GM19023 (cell line): Measurements from ENCODE around the gene DBNDD2.

Experiments
- ATAC-seq: cut with Tn5 transposase; IDR thresholded peaks from one replicate; pipeline ENCODE4 v1.9.1; 2021; ENCODE audit warnings: mild to moderate bottlenecking, moderate library complexity; ENCODE audit not compliant: unreplicated experiment

DBNDD2 gene

DNA sequence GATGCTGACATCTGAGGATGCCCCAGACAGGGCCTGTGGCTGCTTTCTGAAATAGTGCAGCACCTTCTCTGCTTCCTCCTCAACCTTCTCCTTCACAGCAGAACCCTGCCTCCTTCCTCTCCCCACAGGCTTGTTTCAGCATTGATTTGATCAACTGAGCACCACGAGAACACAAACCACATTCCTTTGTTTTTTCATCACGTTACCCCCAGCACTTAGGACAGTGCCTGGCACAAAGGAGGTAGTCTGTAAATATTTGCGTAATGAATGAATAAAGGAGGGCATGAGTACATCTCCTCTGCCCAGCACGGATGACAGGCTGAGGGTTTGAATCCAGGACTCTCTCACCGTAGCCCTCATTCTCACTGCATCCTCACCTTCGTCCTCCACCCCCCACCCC is 40.2 kb downstream of the DBNDD2 start:
- ATAC-seq: no peak

- ATAC-seq: no peak
Measured at GRCh38 chr20:45449528-45449927, 41.4 kb downstream of the DBNDD2 start.

GRCh38 chr20:45450097-45450818 is 42.2 kb downstream of the DBNDD2 start:
- no peak for ATAC-seq

DNA sequence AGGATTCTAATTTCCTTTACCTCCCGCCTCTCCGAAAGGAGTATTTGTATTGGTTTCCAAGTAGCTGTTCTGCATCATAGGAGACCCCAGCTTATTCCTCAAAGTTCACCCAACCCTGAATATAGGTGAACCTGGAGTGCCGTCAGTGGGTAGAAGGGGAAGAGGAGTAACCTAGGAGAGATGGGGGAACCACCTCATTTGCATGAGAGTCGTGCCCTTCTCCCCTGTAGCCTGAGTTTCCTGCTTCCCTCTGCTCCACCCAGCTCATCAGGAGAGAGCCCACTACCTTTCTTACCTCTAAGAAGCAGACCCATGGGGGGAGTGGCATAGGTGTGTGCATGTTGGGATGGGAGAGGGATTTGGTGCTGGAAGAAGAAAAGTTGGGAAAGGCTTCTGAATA is 44.1 kb downstream of the DBNDD2 start:
- ATAC-seq: no peak

DNA sequence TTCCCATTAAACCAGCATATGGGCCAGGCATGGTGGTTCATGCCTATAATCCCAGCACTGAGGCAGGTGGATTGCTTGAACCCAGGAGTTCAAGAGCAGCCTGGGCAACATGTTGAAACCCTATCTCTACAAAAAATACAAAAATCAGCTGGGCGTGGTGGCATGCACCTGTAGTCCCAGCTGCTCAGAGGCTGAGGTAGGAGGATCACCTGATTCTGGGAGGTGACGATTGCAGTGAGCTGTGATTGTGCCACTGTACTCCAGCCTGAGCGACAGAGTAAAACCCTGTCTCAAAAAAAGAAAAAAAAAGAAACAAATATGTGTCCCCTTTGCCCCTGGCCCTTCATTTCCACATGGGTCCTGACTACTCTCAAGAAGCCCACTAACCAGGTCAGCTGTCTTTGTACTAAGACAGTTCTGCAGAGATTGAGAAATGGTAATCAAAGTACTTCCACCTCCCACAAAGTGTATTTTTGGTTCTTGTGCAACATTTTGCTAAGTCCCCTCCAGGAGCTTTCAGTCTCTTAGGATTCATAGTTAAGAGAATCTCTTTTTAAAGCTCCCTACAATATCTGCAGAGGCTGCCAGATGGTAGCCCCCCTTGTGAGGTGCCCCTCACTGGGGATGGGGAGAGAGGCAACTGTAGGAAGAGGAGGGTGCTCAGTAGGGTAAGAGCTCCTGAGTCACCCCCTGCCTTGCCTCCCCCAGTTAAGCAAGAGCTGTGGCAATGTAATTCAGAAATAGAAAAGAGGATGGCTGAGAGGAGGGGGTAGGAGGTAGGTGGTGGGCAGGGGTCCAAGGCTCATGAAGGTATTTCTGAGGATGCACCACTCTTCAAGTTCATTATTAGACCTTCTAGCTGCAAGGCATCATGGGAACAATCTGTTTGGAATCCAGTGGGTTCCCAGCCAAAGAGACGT is 44.9 kb downstream of the DBNDD2 start:
- ATAC-seq: no peak

DNA sequence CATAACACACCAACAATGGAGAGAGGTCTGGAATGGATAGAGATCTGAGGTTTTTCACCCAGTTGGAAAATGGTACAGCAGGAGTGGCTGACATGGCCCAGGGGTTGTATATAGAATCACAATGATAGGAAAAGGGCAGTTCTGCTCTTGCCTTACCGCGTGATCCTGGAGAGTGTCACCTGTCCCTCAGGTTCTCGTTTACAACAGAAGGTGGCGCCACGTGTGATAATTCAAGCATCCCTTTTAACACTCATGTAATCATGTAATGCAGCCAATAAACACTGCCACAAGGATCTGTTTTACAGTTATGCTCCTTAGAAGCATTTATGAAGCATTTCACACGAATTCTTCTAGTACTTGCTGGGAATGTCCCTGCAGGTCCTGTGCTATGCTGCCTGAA is 48.5 kb downstream of the DBNDD2 start:
- no peak for ATAC-seq

DNA sequence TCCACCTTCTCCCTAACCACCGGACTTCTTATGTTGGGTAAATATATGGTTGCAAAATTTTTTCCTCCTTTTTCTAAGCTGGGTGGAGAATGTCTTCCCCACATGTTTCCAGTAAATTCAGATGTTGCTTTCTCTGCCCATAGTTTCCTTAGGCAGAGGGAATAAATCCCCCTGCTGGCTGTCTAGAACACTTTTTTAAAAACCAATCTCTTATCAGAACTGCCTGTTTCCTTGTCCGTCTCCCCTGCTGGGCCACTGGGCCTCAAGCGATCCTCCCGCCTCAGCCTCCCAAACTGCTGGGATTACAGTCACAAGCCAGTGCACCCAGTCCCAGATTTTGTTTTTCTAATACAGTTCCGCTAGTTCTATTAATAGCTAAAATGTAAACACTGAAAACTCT is 51.5 kb downstream of the DBNDD2 start:
- ATAC-seq: no peak
